Endothelial cell of umbilical vein (primary cell): ENCODE data around the gene KLK8. TPM values are rescaled to one million over a fixed set of nuclear protein-coding genes. Genes with fewer than 3 reads are reported as not detected.

Experiments used
- BruUV-seq: library from RNA; stranded (reverse); fragments of 400-500 nt; replicated peaks from 2 replicates; lab custom pipeline; 2021; lab: Mats Ljungman, UMichigan
- CTCF ChIA-PET: fragments of 300-600, 350-600 bp; sonication (Branson Sonifier 250); formaldehyde crosslinking; loops from one replicate; lab custom pipeline; 2021; ENCODE audit warnings: antibody characterized with exemption, inconsistent platforms; lab: Charles Lee
- POLR2A ChIA-PET: fragments of 300-600, 350-600 bp; sonication (Branson Sonifier 250); formaldehyde crosslinking; loops from one replicate; lab custom pipeline; 2021; ENCODE audit warnings: antibody characterized with exemption, inconsistent platforms; lab: Charles Lee
- DNase-seq: peaks from one replicate; pipeline ENCODE4 v3.0.0-alpha.2; 2011; ENCODE audit warnings: low read depth, low spot score
- FAIRE-seq: peaks from 2 replicates; lab custom pipeline; 2011; peaks lifted over from hg19 to GRCh38; lab: Jason Lieb, UNC
- H2AFZ ChIP-seq: 2 replicates; pipeline ENCODE4 v1.6.0; 2012; ENCODE audit warnings: low read depth, low read length, control low read depth, inconsistent platforms
- H3K27ac ChIP-seq: 2 replicates; pipeline ENCODE4 v1.5.1; 2011; ENCODE audit warnings: low read depth, mild to moderate bottlenecking, control low read depth, low read length, moderate library complexity; ENCODE audit not compliant: insufficient read depth
- H3K27me3 ChIP-seq, 2 experiments: 2 replicates each; pipeline versions ENCODE4 v1.6.0 to v1.6.1; 2011; ENCODE audit warnings: low read length in 2 of 2, mixed read lengths in 1 of 2; ENCODE audit not compliant: control insufficient read depth in 2 of 2, insufficient read depth in 2 of 2
- H3K36me3 ChIP-seq, 2 experiments: 2 replicates in 1 of 2; 3 replicates in 1 of 2; pipeline ENCODE4 v1.5.1; 2011; ENCODE audit warnings: low read length in 2 of 2, mild to moderate bottlenecking in 1 of 2, moderate library complexity in 1 of 2; ENCODE audit not compliant: control insufficient read depth in 2 of 2, insufficient read depth in 2 of 2; ENCODE audit errors: extremely low read depth in 1 of 2
- H3K4me1 ChIP-seq: 3 replicates; pipeline ENCODE4 v1.5.1; 2011; ENCODE audit warnings: mild to moderate bottlenecking, low read length; ENCODE audit not compliant: control insufficient read depth, insufficient read depth; ENCODE audit errors: extremely low read depth
- H3K4me2 ChIP-seq: 2 replicates; pipeline ENCODE4 v1.6.1; 2011; ENCODE audit warnings: low read length, control low read depth, mixed read lengths; ENCODE audit not compliant: insufficient read depth
- H3K4me3 ChIP-seq, 3 experiments: fragments of 200-600 bp in 1 of 3; sonication (generic), shearing (Covaris generic) in 1 of 3; replicated peaks in 1 of 3; 2 replicates each; pipeline ENCODE4 v1.5.1; 2011 to 2016; ENCODE audit warnings: control low read depth in 3 of 3, low read length in 3 of 3, mild to moderate bottlenecking in 2 of 3, inconsistent platforms in 1 of 3, low read depth in 1 of 3, moderate library complexity in 1 of 3; ENCODE audit not compliant: insufficient read depth in 1 of 3
- H3K79me2 ChIP-seq: 2 replicates; pipeline ENCODE4 v1.6.0; 2012; ENCODE audit warnings: low read length, inconsistent platforms; ENCODE audit not compliant: control insufficient read depth, insufficient read depth
- H3K9ac ChIP-seq: replicated peaks from 2 replicates; pipeline ENCODE3; 2011; ENCODE audit warnings: low read length, control low read depth; ENCODE audit not compliant: insufficient read depth; ENCODE audit errors: extremely low read depth
- H3K9me1 ChIP-seq: replicated peaks from 3 replicates; pipeline ENCODE4 v1.6.0; 2011; ENCODE audit warnings: mild to moderate bottlenecking, low read length; ENCODE audit not compliant: control insufficient read depth, insufficient read depth; ENCODE audit errors: extremely low read depth
- H3K9me3 ChIP-seq: replicated peaks from 2 replicates; pipeline ENCODE4 v1.5.1; 2012; ENCODE audit warnings: low read length, inconsistent platforms; ENCODE audit not compliant: control insufficient read depth, insufficient read depth
- H4K20me1 ChIP-seq: replicated peaks from 2 replicates; pipeline ENCODE3; 2011; ENCODE audit warnings: mild to moderate bottlenecking, low read length; ENCODE audit not compliant: control insufficient read depth, insufficient read depth; ENCODE audit errors: extremely low read depth
- EZH2 ChIP-seq: IDR thresholded peaks from 2 replicates; pipeline ENCODE4 v1.6.1; 2012; ENCODE audit warnings: borderline replicate concordance, low read depth, mild to moderate bottlenecking, moderate library complexity, low read length, inconsistent platforms; ENCODE audit not compliant: severe bottlenecking
- FOS ChIP-seq: IDR thresholded peaks from 2 replicates; pipeline ENCODE4 v1.6.1; 2011; ENCODE audit warnings: mild to moderate bottlenecking, low read length, moderate library complexity, borderline replicate concordance; ENCODE audit not compliant: insufficient read depth
- GATA2 ChIP-seq: IDR thresholded peaks from 2 replicates; pipeline ENCODE4 v1.7.0; 2011; ENCODE audit warnings: low read depth, mild to moderate bottlenecking, moderate library complexity, mixed read lengths, low read length; ENCODE audit not compliant: insufficient read length, insufficient read depth
- JUN ChIP-seq: IDR thresholded peaks from 2 replicates; pipeline ENCODE4 v1.6.1; 2011; ENCODE audit warnings: borderline replicate concordance, low read depth; ENCODE audit not compliant: insufficient read length, insufficient read depth
- MYC ChIP-seq: IDR thresholded peaks from one replicate; pipeline ENCODE4 v1.6.1; 2011; ENCODE audit warnings: mild to moderate bottlenecking, low read depth, low read length
- POLR2A ChIP-seq: IDR thresholded peaks from 2 replicates; pipeline ENCODE4 v1.6.1; 2012; ENCODE audit warnings: low read depth, mild to moderate bottlenecking, control low read depth, low read length
- POLR2AphosphoS5 ChIP-seq: IDR thresholded peaks from 2 replicates; pipeline ENCODE4 v1.6.1; 2012; ENCODE audit warnings: low read depth, mild to moderate bottlenecking, control low read depth, low read length, moderate library complexity; ENCODE audit not compliant: insufficient read depth
- dilution Hi-C: fragments of 300-500 bp; cut with MboI; formaldehyde crosslinking; loops from one replicate; pipeline ENCODE4 v1.15.0; 2019; ENCODE audit warnings: low sequenced_read_pairs; ENCODE audit not compliant: extremely low pct_ligation_motif_present
- intact Hi-C: fragments of 100-400 bp; cut with micrococcal nuclease; formaldehyde crosslinking; loops from one replicate; pipeline ENCODE4 v1.10.0; 2022
- polyA plus RNA-seq, 4 experiments: library from polyadenylated mRNA; depleted of rRNA in 3 of 4; stranded (reverse) in 3 of 4; unstranded in 1 of 4; fragments of >200 nt; gene quantifications; 2 replicates each; pipeline versions ENCODE4 v1.2.1 to v1.2.3, GENCODE V29; 2011 to 2012; ENCODE audit warnings: missing spikeins in 1 of 4
- total RNA-seq: library from RNA; stranded (reverse); gene quantifications from 2 replicates; pipeline ENCODE4 v1.2.3, GENCODE V29; 2021
- TF ChIP-seq, protein P1 (sequence below), 2 donors: IDR thresholded peaks; 1 replicate in 1 of 2; 2 replicates in 1 of 2; pipeline ENCODE4 v1.5.1; 2011; ENCODE audit warnings: low read length in 2 of 2, mild to moderate bottlenecking in 2 of 2, moderate library complexity in 2 of 2, control low read depth in 1 of 2, inconsistent platforms in 1 of 2, low read depth in 1 of 2; ENCODE audit not compliant: insufficient read depth in 1 of 2; ENCODE audit errors: extremely low read depth in 1 of 2
- TF ChIP-seq, protein P2 (sequence below): IDR thresholded peaks from 2 replicates; pipeline ENCODE4 v1.6.1; 2011; ENCODE audit not compliant: insufficient read depth, insufficient read length

Gene KLK8
- total and polyA plus RNA-seq, 2 donors (not counting 3 experiments of a cell fraction or from before 2014, with no cell fraction given): not detected

DNA sequence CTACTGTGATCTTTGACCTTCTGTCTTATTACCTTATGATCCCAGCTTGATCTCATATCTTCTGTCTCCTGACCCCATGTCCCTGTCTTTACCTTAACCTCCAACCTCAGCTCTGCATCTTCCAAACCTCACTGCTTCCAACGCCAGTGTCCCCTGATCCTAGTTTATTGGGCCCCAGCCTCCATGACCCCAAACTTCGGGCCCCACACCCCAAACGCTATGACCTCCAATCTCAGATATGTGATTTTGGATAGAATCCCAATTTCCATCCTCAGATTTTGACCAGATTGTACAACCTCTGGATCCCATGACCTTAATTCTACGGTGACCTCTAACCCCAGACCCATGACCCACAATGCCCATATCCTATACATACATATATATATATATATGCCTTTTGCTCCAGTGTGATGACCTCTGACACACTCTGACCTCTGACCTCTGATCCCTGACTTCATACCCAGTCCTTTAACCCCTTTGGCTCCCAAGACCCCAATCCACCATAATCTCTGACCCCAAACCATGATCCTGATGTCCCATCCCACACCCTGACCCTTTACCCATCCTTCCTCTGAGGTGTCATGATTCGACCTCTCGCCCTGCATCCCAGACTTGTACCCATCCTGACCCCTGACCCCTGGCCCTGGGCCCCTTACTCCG lies 29.9 kb upstream of the KLK8 start:
- H3K4me1 ChIP-seq: no peaks in the 10 kb centered on the region
- dilution Hi-C loops: no loop called here
- no peaks in the 10 kb centered on the region for H3K9me3 ChIP-seq
- no peaks in the 10 kb centered on the region for H3K36me3 ChIP-seq
- no peaks in the 10 kb centered on the region for H3K79me2 ChIP-seq
- TF ChIP-seq GATA2 (no peak), JUN (no peak), EZH2 (no peak), POLR2A (no peak), MYC (no peak), FOS (no peak), POLR2AphosphoS5 (no peak)
- TF ChIP-seq, protein P1, sequence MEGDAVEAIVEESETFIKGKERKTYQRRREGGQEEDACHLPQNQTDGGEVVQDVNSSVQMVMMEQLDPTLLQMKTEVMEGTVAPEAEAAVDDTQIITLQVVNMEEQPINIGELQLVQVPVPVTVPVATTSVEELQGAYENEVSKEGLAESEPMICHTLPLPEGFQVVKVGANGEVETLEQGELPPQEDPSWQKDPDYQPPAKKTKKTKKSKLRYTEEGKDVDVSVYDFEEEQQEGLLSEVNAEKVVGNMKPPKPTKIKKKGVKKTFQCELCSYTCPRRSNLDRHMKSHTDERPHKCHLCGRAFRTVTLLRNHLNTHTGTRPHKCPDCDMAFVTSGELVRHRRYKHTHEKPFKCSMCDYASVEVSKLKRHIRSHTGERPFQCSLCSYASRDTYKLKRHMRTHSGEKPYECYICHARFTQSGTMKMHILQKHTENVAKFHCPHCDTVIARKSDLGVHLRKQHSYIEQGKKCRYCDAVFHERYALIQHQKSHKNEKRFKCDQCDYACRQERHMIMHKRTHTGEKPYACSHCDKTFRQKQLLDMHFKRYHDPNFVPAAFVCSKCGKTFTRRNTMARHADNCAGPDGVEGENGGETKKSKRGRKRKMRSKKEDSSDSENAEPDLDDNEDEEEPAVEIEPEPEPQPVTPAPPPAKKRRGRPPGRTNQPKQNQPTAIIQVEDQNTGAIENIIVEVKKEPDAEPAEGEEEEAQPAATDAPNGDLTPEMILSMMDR (IDR thresholded peaks at IDR 0.05; ENCODE audit: extremely low read depth in 1 of 2, insufficient read depth in 1 of 2, low read depth in 1 of 2, low read length in 2 of 2): no peak
- TF ChIP-seq, protein P2, sequence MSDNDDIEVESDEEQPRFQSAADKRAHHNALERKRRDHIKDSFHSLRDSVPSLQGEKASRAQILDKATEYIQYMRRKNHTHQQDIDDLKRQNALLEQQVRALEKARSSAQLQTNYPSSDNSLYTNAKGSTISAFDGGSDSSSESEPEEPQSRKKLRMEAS: no peak
- no TSS peak for BruUV-seq
- ChIA-PET CTCF (no interaction called here), POLR2A (no interaction called here)
- no peak overlapping the region for H3K27ac ChIP-seq
- intact Hi-C loops: no loop called here
- no peaks in the 10 kb centered on the region for H3K9me1 ChIP-seq
- H3K4me2 ChIP-seq: no peak overlapping the region
- no peaks in the 10 kb centered on the region for H3K27me3 ChIP-seq
- FAIRE-seq (no peak), DNase-seq (no peak)
- no peak overlapping the region for H3K9ac ChIP-seq
- H4K20me1 ChIP-seq: no peaks in the 10 kb centered on the region
- no peak overlapping the region for H2AFZ ChIP-seq
- no peak overlapping the region for H3K4me3 ChIP-seq
